ENCODE data around the gene DENND1B. TPM values are rescaled to one million over a fixed set of nuclear protein-coding genes. Genes with fewer than 3 reads are reported as not detected.

The DENND1B gene
- total RNA-seq, 1 donor from 2014 or later = 22.0 TPM

- intact Hi-C loops (cut with DNase I) = no loop called here
- no peak for DNase-seq (ENCODE audit: low spot score)
Observed at GRCh38 chr1:197465528-197466327, 309.6 kb downstream of the DENND1B start.

GRCh38 chr1:197464044-197464443, 311.2 kb downstream of the DENND1B start:
- intact Hi-C loops (cut with DNase I) = no loop called here

GRCh38 chr1:197463142-197463541, 312.1 kb downstream of the DENND1B start:
- intact Hi-C loops (cut with DNase I) = no loop called here
- DNase-seq (ENCODE audit: low spot score) = no peak

More at GRCh38 chr1:197464044-197464443, 311.2 kb downstream of the DENND1B start:
- DNase-seq (ENCODE audit: low spot score) = no peak

- DNase-seq (ENCODE audit: low spot score) = no peak
- intact Hi-C loops (cut with DNase I) = no loop called here
Observed at GRCh38 chr1:197462539-197462938, 312.7 kb downstream of the DENND1B start.

Other genes with a start within 250 kb of the DENND1B start
- 7.4 TPM for gene C1orf53, start 127.2 kb upstream of the DENND1B start, total RNA-seq
- gene LHX9, start 141.9 kb upstream of the DENND1B start, total RNA-seq = 0.22 TPM